Measurements from ENCODE around the gene CSRNP3. TPM values are rescaled to one million over a fixed set of nuclear protein-coding genes. Genes with fewer than 3 reads are reported as not detected.

The CSRNP3 gene
- total RNA-seq, 1 donor from 2014 or later = 7.1 TPM

DNA sequence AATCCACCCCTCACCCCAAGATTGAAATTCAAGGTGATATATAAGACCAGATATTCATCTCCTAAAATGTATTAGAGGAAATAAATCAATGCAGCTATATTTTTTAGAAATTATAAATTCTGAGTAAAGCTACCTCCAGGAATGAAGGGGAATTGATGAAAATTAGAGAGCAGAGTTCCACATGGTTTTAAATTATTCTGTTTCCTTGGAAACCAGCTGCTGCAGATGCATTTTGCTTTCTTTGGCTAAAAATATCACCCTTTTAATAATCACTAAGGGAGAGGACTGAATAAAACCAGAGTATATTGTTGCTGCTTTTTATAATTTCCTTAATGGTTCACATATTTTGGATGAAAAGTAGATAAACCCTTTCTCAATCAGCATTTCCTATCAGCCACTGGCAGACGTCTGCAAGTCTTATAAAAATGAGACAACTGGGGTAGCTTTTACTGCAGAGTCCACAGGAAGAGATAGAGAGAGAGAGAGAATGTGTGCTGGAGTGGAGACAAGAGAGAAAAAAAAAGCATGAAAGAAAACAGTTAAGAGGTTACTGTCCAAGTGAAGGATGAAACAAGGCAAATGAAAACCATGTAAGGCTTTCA is 2.0 kb downstream of the CSRNP3 start:
- no peak for DNase-seq (ENCODE audit: low spot score)

DNA sequence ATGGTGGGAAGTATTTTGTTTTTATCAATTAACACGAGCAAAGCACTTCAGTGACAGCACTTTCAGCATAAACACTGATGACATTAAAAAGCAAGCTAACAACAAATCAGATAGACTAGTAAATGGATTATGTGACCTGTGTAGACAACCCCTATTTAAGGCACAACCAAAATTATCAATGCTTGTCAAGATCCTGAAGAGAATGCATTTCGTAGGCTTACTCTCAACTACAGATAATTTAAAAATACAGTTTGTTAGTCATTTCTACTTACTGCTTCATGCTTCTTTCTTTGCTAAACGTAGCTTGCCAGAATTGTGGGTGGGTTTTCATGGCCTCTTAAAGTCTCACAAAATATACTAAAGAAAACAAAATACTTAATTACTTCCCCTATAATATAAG is 3.4 kb downstream of the CSRNP3 start:
- DNase-seq (ENCODE audit: low spot score) = no peak

DNA sequence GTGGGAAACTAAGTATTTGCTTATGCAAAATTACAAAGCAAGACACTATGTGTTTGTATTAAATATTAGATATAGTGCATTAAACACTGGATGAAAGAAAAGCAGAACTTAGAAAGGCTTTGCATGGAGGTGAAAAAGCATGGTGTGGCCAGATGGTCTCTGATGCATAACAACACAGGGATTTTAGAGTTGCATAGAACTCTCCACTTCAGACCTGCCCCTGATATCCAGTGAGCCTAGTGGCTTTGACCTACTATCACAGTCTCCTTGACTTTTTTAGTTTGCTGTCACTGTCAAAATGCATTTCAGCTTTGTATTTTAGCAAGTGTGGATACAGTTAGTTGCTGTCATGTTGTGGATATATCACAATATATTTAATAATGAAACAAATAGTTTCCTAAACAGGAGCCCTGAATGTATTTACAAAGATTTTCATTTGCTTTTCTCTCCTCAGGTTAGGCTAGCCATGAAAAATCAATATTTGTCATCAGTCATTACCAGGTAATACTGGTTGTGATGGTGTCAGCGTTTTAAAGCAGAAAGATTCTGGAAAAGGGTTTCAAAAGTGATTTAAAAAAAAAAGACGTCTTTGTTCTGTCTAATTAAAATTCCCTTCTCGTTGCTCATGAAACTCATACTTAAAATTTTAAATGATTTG is 5.2 kb downstream of the CSRNP3 start:
- no peak for DNase-seq (ENCODE audit: low spot score)

DNA sequence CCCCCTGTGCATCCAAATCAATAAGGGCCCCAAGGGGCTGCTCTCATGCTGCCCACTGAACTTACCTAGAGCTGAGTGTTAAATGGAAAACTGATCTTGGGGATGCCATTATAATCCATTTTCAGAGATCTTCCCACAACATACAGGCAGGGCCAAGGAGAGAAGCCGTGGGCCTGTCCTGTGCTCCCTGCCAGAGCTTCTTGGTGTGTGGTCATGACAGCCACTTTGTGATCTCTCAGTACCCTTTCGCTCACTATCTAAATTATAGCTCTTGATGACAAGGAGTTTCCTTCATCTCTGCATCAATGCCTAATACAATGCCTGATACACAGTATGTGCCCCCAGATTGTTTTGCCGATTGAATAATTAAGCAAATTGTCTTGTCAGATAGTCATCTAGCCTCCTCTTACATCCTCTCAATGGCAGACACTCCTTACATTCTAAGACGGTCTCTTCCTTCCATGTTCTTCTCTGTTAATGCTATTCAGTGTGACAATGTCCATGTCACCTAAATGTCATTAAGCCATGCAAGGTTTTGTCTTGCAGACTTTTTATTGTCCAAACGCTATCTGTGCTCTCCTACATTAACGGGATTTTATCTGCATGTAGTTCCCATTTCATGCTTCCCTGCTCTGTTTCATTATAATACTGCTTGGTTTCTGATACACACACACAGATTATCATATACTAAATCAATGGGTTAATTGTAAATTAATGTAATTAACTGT is 5.9 kb downstream of the CSRNP3 start:
- no peak for DNase-seq (ENCODE audit: low spot score)

- DNase-seq (ENCODE audit: low spot score) = no peak
Observed at GRCh38 chr2:165479856-165480255, 10.4 kb downstream of the CSRNP3 start.

GRCh38 chr2:165494573-165494972 is 25.1 kb downstream of the CSRNP3 start:
- DNase-seq (ENCODE audit: low spot score) = no peak

- no peak for DNase-seq (ENCODE audit: low spot score)
Observed at GRCh38 chr2:165497659-165498317, 28.3 kb downstream of the CSRNP3 start.

DNA sequence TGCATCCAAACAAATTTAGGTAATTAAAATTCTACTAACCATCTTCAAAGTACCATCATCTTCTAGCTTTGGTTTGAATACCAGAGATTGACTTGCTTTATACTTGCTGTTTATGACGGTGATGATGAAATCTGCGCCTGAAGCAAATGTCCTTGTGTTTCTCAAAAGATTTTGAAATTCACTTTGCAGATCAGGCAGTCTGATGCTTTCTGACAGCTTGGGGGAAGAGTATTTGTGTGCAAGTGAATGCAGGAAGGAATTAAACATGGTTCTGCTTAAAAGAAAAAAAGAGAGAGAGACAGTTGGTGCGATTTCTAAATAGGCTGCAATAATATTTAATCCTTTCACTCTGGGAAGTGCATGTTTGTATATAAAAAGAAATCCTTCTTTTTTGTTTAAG is 29.6 kb downstream of the CSRNP3 start:
- DNase-seq (ENCODE audit: low spot score) = no peak

DNA sequence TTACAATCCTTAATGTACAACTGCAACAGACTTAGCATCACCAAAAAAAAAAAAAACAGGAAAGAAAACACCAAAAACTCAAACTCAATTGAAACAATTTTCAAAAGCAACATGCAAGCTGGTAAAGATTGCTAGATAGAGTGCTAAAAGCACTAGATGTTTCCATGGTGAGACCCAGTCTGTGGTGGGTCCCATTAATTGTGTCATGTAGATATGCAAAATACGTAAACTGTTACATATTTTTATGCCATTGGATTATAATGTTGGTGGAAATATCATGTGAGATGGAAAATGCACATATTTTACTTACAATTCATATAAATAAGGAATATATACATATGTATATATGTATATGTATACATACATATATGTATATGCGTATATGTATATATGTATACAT is 30.5 kb downstream of the CSRNP3 start:
- DNase-seq (ENCODE audit: low spot score) = no peak

GRCh38 chr2:165500816-165501215 is 31.3 kb downstream of the CSRNP3 start:
- DNase-seq (ENCODE audit: low spot score) = no peak

DNA sequence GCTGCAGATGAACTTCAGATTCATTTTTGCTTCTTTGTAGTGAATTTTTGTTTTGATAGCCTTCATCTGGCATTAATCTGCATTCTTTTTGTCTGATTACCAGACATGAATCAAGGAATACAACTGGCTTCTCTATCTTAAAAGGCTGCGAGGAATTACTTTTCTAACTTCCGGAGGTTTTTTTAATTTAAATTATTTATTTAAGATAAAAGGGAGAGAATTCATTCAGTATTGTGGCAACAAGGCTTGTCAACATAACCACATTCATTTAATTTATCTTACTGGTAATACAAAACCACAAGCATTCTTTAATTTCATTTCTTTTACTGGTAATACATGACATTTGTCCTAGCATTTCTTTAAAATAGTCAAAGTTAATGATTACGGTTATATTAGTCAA is 36.0 kb downstream of the CSRNP3 start:
- no peak for DNase-seq (ENCODE audit: low spot score)

GRCh38 chr2:165508927-165509326 is 39.4 kb downstream of the CSRNP3 start:
- DNase-seq (ENCODE audit: low spot score) = no peak

DNA sequence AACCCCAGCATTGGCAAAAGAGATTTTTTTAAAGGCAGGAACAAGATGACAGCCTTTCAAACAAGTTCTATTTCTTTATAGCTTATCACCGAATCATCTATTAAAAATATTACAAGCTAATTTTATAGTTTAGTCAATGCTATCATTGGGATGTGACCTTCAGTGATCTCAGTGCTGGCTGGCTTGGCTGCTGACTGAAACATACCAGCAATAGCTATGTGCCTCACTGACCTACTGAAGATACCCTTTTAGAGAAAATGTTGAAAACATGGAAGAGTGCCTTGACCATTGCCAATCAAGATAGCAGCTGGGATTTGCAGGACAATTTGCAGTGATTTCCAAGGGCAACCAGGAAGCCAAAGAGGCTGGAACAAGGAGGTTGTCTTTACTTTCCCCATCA is 44.0 kb downstream of the CSRNP3 start:
- DNase-seq (ENCODE audit: low spot score) = no peak

- no peak for DNase-seq (ENCODE audit: low spot score)
Observed at GRCh38 chr2:165518611-165519010, 49.1 kb downstream of the CSRNP3 start.

- DNase-seq (ENCODE audit: low spot score) = no peak
Observed at GRCh38 chr2:165522719-165523118, 53.2 kb downstream of the CSRNP3 start.

DNA sequence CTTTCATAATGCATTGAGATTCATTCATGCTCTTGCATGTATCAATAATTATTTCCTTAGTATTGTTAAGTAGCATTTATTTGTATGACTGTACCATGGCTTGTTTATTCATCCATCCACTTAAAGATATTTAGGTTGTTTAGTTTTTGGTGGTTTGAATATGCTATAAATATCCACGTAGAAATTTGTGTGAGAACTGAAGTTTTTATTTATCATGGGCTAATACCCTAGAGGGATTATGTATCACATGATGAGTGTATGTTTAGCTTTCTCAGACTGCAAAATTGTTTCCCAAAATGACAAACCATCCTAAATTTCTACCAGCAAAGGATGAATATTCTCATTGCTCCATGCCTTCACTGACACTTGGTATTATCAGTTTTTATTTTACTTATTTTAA is 55.2 kb downstream of the CSRNP3 start:
- no peak for DNase-seq (ENCODE audit: low spot score)

- DNase-seq (ENCODE audit: low spot score) = no peak
Observed at GRCh38 chr2:165528691-165529090, 59.2 kb downstream of the CSRNP3 start.

DNA sequence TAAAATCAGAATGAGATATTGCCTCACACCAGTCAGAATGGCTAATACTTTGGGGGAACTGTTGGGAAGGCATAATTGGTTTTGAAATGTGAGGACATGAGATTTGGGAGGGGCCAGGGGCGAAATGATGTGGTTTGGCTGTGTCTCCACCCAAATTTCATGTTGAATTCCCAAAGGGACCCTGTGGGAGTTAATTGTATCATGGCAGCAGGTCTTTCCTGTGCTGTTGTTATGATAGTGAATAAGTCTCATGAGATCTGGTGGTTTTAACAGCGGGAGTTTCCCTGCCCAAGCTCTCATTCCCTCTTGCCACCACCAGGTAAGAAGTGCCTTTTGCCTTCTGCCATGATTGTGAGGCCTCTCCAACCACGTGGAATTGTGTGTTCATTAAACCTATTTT is 59.6 kb downstream of the CSRNP3 start:
- DNase-seq (ENCODE audit: low spot score) = no peak

- DNase-seq (ENCODE audit: low spot score) = no peak
Observed at GRCh38 chr2:165533331-165533730, 63.8 kb downstream of the CSRNP3 start.

DNA sequence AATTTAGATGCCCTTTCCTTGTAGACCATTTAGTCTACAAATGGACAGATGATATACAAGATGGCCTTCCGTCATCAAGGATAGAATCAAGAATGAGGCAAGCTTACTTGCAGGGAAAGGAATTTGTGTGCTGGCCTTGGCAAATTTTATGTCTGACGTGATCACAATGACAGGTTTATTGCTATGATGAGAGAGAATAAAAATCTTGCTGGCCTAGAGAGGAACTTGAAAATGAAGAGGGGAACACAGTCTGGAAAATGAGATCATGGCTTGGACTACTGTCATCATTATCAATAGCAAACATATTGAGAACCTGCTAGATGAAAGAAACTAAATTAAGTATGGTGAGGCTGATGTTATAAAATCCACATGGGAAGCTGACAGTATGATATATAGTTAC is 66.0 kb downstream of the CSRNP3 start:
- no peak for DNase-seq (ENCODE audit: low spot score)

GRCh38 chr2:165536851-165537499 is 67.5 kb downstream of the CSRNP3 start:
- no peak for DNase-seq (ENCODE audit: low spot score)

GRCh38 chr2:165539985-165540384 is 70.5 kb downstream of the CSRNP3 start:
- DNase-seq (ENCODE audit: low spot score) = no peak

Measured in mucosa of gallbladder (tissue), 1 donor.